WI38 (cell line): ENCODE measurements around the gene KIRREL1.

Source experiments
- H3K4me3 ChIP-seq: 2 replicates; pipeline ENCODE4 v1.5.1; 2011; ENCODE audit warnings: low read depth, mild to moderate bottlenecking, control low read depth, low read length
- TF ChIP-seq, protein P1 (sequence below): IDR thresholded peaks from 2 replicates; pipeline ENCODE4 v1.5.1; 2012; ENCODE audit warnings: low read depth, mild to moderate bottlenecking, control low read depth, low read length

Gene KIRREL1

DNA sequence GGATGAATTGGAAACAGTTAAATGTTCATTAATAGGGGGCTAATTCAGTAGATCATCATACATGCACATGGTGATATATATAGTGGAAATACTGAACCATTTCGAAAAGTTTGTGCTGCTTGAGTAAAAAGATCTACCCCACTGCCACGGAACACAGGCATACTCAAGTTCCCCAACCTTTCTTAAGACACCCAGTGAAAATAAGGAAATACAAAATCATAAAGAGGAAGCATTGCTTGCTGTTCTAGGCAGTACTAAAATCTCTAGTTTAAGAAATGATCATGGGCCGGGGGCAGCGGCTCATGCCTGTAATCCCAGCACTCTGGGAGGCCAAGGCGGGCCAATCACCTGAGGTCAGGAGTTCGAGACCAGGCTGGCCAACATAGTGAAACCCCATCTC is 37.6 kb upstream of the KIRREL1 start:
- TF ChIP-seq, protein P1, sequence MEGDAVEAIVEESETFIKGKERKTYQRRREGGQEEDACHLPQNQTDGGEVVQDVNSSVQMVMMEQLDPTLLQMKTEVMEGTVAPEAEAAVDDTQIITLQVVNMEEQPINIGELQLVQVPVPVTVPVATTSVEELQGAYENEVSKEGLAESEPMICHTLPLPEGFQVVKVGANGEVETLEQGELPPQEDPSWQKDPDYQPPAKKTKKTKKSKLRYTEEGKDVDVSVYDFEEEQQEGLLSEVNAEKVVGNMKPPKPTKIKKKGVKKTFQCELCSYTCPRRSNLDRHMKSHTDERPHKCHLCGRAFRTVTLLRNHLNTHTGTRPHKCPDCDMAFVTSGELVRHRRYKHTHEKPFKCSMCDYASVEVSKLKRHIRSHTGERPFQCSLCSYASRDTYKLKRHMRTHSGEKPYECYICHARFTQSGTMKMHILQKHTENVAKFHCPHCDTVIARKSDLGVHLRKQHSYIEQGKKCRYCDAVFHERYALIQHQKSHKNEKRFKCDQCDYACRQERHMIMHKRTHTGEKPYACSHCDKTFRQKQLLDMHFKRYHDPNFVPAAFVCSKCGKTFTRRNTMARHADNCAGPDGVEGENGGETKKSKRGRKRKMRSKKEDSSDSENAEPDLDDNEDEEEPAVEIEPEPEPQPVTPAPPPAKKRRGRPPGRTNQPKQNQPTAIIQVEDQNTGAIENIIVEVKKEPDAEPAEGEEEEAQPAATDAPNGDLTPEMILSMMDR = no peak

DNA sequence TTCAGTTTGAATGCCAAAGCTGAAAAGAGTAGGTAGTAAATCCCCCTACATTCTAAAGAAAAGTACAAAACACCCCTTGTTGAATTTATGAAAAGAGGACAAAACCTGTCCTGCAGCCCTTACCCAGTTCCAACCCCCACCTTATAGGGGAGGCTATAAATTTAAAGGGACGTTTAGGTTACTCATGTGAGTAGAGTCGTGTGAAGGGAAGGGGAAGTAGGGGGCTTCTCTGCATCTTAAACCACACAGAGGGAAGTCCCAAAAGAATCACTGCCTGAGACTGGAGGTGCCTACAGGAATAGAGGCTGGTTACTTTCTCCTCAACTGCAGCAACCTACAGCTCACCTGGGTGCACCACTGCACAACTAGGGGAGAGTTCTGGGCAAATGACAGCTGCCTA is 36.7 kb upstream of the KIRREL1 start:
- no peak overlapping the region for H3K4me3 ChIP-seq
- TF ChIP-seq, protein P1 = no peak

More for the DNA sequence above, 37.6 kb upstream of the KIRREL1 start:
- H3K4me3 ChIP-seq = no peak overlapping the region

DNA sequence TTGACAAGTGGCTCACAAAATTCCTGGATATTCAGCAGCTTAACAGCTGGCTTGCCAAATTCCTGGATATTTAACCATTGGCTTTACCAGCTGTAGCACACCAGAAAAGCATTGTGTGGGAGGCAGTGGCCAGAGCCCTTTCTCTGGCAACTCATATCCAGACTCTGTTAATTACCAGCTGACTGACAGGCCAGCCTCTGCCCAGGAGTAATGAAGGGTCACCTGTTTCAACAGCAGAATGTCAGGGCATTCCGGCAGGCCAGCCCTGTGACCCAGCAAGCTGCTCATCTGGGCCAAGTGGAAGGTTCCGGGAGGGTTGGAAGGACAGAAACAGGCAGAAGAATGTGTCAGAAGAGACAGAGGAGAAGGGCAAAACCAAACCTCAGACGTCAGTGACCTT is 35.2 kb upstream of the KIRREL1 start:
- TF ChIP-seq, protein P1 = no peak

DNA sequence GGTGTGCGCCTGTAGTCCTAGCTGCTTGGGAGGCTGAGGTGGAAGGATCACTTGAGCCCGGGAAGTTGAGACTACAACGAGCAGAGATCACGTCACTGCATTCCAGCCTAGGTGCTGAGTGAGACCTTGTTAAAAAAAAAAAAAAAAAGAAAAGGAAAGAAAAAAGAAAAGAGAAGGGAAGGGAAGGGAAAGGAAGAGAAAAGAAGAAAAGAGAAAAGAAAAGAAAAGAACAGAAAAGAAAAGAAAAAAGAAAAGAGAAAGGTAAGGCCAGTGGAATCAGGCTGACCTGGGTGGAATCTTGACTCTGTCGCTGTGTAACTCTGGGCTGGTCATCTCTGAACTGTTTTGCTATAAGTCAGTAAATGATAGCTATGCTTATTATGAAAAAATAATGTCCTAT is 33.7 kb upstream of the KIRREL1 start:
- no peak overlapping the region for H3K4me3 ChIP-seq
- TF ChIP-seq, protein P1 = no peak

More for the DNA sequence above, 35.2 kb upstream of the KIRREL1 start:
- H3K4me3 ChIP-seq = no peak overlapping the region

DNA sequence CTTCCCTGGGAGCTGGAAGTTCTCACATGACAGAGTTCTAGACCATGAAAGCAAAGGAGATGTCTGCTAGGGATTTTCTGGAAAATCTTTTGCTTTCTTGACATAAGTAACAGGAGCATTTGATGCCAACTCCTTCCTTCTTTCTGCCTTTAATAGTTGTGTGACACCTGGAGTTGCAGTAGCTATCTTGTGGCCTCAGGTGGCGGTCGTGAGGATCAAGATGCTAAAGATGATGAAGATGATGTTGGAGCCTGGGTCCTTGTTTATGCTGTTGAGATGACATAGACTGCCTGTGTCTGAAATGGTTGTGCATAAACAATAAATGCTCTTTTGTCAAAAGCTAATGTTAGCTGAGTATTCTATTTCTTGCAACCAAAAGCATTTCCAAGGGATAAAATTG is 32.7 kb upstream of the KIRREL1 start:
- no peak overlapping the region for H3K4me3 ChIP-seq
- TF ChIP-seq, protein P1 = no peak

DNA sequence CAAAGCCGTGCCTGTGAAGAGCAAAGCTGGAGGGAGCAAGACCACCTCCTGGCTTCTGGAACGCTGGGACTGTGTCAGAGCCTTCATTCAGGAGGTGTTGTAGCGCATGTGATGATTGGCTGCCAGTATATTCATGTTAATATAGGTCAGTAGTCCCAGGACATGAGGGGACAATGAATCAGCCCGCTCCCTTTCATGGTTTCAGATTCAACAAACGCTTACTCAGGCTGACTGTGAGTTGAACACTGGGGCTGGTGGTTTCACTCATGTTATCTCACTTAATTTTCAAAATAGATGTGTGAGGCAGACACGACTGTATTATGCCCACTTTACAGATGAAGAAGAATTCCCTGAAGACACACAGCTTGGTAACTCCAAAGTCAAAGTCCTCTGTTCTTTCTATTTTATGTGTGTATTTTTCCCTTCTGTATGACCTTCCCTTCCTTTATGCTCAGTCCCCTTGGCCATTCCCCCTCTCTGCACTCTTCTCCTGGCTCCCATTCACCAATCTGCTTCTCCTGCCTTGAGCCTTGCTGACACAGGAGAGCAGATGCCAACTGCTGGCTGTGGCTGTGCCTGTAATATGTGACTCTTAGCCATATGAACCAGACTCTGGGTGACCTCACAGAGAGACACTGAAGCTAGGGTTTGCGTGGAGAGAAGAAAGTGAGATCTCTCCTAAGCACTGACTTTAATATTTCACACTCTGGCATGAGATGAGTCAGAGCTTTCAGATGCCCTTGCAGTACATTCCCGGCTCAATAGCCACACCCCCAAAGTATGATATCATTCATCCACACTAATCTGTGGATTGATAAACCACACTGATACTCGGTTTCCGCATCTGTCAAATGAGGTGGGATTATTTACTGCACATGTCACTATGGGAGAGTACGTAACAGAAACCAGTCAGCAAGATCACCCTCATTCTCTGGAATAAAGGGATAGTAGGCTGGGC is 31.4 kb upstream of the KIRREL1 start:
- TF ChIP-seq, protein P1 = no peak
- no peak overlapping the region for H3K4me3 ChIP-seq

DNA sequence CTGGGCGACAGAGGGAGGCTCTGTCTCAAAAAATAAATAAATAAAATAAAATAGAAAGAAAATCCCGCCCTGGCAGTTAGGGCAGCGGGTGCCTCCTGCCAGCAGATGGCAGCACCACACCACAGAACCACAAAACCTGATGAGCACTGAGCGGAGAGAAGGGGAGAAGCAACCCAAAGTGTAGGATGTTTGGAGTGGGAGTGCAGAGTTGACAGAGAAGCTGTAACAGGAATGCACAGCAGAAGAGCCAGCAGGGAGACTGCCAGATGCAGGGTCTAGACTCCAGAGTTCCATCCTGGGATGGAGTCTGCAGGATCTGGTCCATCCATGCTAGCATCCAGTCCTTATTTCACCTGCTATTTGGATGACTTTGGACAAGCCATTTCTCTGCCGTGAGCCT is 29.7 kb upstream of the KIRREL1 start:
- TF ChIP-seq, protein P1 = peak; percentile 88
- no peak overlapping the region for H3K4me3 ChIP-seq
